Fibroblast of lung (primary cell): ENCODE results near the gene TRIAP1. TPM values are rescaled to one million over a fixed set of nuclear protein-coding genes. Genes with fewer than 3 reads are reported as not detected.

ENCODE experiments used
- DNase-seq, 2 donors: peaks; one replicate each; pipeline versions ENCODE4 v3.0.0 to v3.0.0-alpha.2; 2010; ENCODE audit warnings: low read depth in 2 of 2
- H2AFZ ChIP-seq: 2 replicates; pipeline ENCODE4 v1.5.1; 2012; ENCODE audit warnings: low read length, control low read depth, inconsistent platforms
- H3K27ac ChIP-seq: 2 replicates; pipeline ENCODE4 v1.5.1; 2011; ENCODE audit warnings: low read length, control low read depth; ENCODE audit not compliant: insufficient read depth
- H3K27me3 ChIP-seq: 2 replicates; pipeline ENCODE4 v1.5.1; 2011; ENCODE audit warnings: mild to moderate bottlenecking, low read length; ENCODE audit not compliant: control insufficient read depth, insufficient read depth
- H3K36me3 ChIP-seq: 2 replicates; pipeline ENCODE4 v1.5.1; 2011; ENCODE audit warnings: low read length; ENCODE audit not compliant: control insufficient read depth, insufficient read depth
- H3K4me1 ChIP-seq: 2 replicates; pipeline ENCODE4 v1.5.1; 2011; ENCODE audit warnings: low read length; ENCODE audit not compliant: control insufficient read depth, insufficient read depth; ENCODE audit errors: extremely low read depth
- H3K4me2 ChIP-seq: 2 replicates; pipeline ENCODE4 v1.5.1; 2011; ENCODE audit warnings: low read length, control low read depth; ENCODE audit not compliant: insufficient read depth; ENCODE audit errors: extremely low read depth
- H3K4me3 ChIP-seq, 4 experiments: fragments of 200-600 bp in 1 of 4; sonication (generic) in 1 of 4; replicated peaks in 1 of 4; 2 replicates each; pipeline ENCODE4 v1.5.1; 2011 to 2016; ENCODE audit warnings: low read length in 4 of 4, low read depth in 3 of 4, mild to moderate bottlenecking in 3 of 4, control low read depth in 2 of 4, inconsistent platforms in 1 of 4, mixed read lengths in 1 of 4; ENCODE audit not compliant: insufficient read depth in 1 of 4; ENCODE audit errors: control extremely low read depth in 1 of 4
- H3K79me2 ChIP-seq: 2 replicates; pipeline ENCODE4 v1.5.1; 2012; ENCODE audit warnings: mild to moderate bottlenecking, low read length, inconsistent platforms; ENCODE audit not compliant: control insufficient read depth, insufficient read depth
- H3K9ac ChIP-seq: 2 replicates; pipeline ENCODE4 v1.5.1; 2011; ENCODE audit warnings: mild to moderate bottlenecking, low read length, control low read depth; ENCODE audit not compliant: insufficient read depth
- H3K9me3 ChIP-seq: 2 replicates; pipeline ENCODE4 v1.5.1; 2012; ENCODE audit warnings: low read depth, low read length; ENCODE audit not compliant: control insufficient read depth, insufficient read depth
- H4K20me1 ChIP-seq: 2 replicates; pipeline ENCODE4 v1.5.1; 2011; ENCODE audit warnings: low read length; ENCODE audit not compliant: control insufficient read depth, insufficient read depth; ENCODE audit errors: extremely low read depth
- CTCF ChIP-seq, 2 donors: IDR thresholded peaks in 1 of 2; conservative IDR thresholded peaks in 1 of 2; 1 replicate in 1 of 2; 2 replicates in 1 of 2; pipeline ENCODE4 v1.5.1; 2011 to 2012; ENCODE audit warnings: low read length in 2 of 2, control low read depth in 1 of 2, inconsistent platforms in 1 of 2, low read depth in 1 of 2, mild to moderate bottlenecking in 1 of 2
- EZH2 ChIP-seq: IDR thresholded peaks from 2 replicates; pipeline ENCODE4 v1.5.1; 2012; ENCODE audit warnings: low read length, control low read depth, mild to moderate bottlenecking; ENCODE audit errors: missing control alignments
- polyA plus RNA-seq, 2 donors: library from polyadenylated mRNA; depleted of rRNA in 1 of 2; stranded (reverse) in 1 of 2; unstranded in 1 of 2; fragments of >200 nt; gene quantifications; 2 replicates each; pipeline ENCODE4 v1.2.1, GENCODE V29; 2011 to 2012; ENCODE audit warnings: missing spikeins in 1 of 2
- total RNA-seq: library from RNA; depleted of rRNA; stranded (reverse); fragments of >200 nt; gene quantifications from 2 replicates; pipeline ENCODE4 v1.2.1, GENCODE V29; 2014

Gene TRIAP1
- total and polyA plus RNA-seq, 2 donors (not counting 1 experiment from before 2014, with no cell fraction given) = 29.6 to 52.7 TPM

GRCh38 chr12:120412421-120412820 lies 33.8 kb downstream of the TRIAP1 start:
- no peak overlapping the region for H3K27ac ChIP-seq
- no peaks in the 10 kb centered on the region for H3K79me2 ChIP-seq
- no peaks in the 10 kb centered on the region for H4K20me1 ChIP-seq
- DNase-seq = no peak
- H2AFZ ChIP-seq = no peak overlapping the region
- no peaks in the 10 kb centered on the region for H3K4me1 ChIP-seq
- no peak overlapping the region for H3K4me3 ChIP-seq
- no peak overlapping the region for H3K9ac ChIP-seq
- H3K9me3 ChIP-seq = no peaks in the 10 kb centered on the region
- H3K4me2 ChIP-seq = no peak overlapping the region
- no peak for TF ChIP-seq CTCF (conservative IDR thresholded peaks at IDR 0.05 in 1 of 2, IDR thresholded peaks at IDR 0.05 in 1 of 2; ENCODE audit: low read depth in 1 of 2, low read length in 2 of 2)
- TF ChIP-seq EZH2 = no peak
- no peaks in the 10 kb centered on the region for H3K36me3 ChIP-seq
- peaks cover 2% of the 10 kb centered on the region for H3K27me3 ChIP-seq

GRCh38 chr12:120408771-120409170 lies 37.4 kb downstream of the TRIAP1 start:
- no peak overlapping the region for H3K4me3 ChIP-seq
- H3K27me3 ChIP-seq = no peaks in the 10 kb centered on the region
- no peaks in the 10 kb centered on the region for H3K36me3 ChIP-seq
- H3K9ac ChIP-seq = no peak overlapping the region
- no peak overlapping the region for H3K27ac ChIP-seq
- H4K20me1 ChIP-seq = no peaks in the 10 kb centered on the region
- no peak for DNase-seq
- no peaks in the 10 kb centered on the region for H3K4me1 ChIP-seq
- H3K4me2 ChIP-seq = no peak overlapping the region
- TF ChIP-seq CTCF (conservative IDR thresholded peaks at IDR 0.05 in 1 of 2, IDR thresholded peaks at IDR 0.05 in 1 of 2; ENCODE audit: low read depth in 1 of 2, low read length in 2 of 2) = no peak
- no peak for TF ChIP-seq EZH2
- H2AFZ ChIP-seq = no peak overlapping the region
- H3K79me2 ChIP-seq = no peaks in the 10 kb centered on the region
- no peaks in the 10 kb centered on the region for H3K9me3 ChIP-seq

- Histone ChIP-seq H4K20me1 (no peaks in the 10 kb centered on the region), H3K79me2 (no peaks in the 10 kb centered on the region), H3K4me2 (no peak overlapping the region), H3K9me3 (no peaks in the 10 kb centered on the region), H2AFZ (no peak overlapping the region), H3K36me3 (no peaks in the 10 kb centered on the region), H3K4me1 (no peaks in the 10 kb centered on the region), H3K9ac (no peak overlapping the region), H3K27me3 (no peaks in the 10 kb centered on the region), H3K27ac (no peak overlapping the region), H3K4me3 (no peak overlapping the region)
- TF ChIP-seq CTCF (conservative IDR thresholded peaks at IDR 0.05 in 1 of 2, IDR thresholded peaks at IDR 0.05 in 1 of 2; ENCODE audit: low read depth in 1 of 2, low read length in 2 of 2) (no peak), EZH2 (no peak)
- no peak for DNase-seq
Measured at GRCh38 chr12:120406553-120406952, 39.6 kb downstream of the TRIAP1 start.
